OCI-LY3 (cell line): Measurements from ENCODE around the gene ATXN7.

ENCODE experiments used
- H2AFZ ChIP-seq: fragments of 200-600, 300-600 bp; shearing (Covaris generic); 2 replicates; pipeline ENCODE4 v1.6.0; 2014; ENCODE audit warnings: antibody characterized with exemption, low read depth, low read length
- H3K27ac ChIP-seq: fragments of 200-600, 300-600 bp; sonication (generic); 2 replicates; pipeline ENCODE4 v1.5.1; 2014; ENCODE audit warnings: mild to moderate bottlenecking, low read length, moderate library complexity, mixed read lengths
- H3K27me3 ChIP-seq: fragments of 200-600, 300-600 bp; sonication (generic); 2 replicates; pipeline ENCODE4 v1.6.1; 2014; ENCODE audit warnings: low read depth, low read length, mixed read lengths
- H3K36me3 ChIP-seq: fragments of 200-600, 300-600 bp; sonication (generic); replicated peaks from 2 replicates; pipeline ENCODE3; 2014; ENCODE audit warnings: low read depth, low read length, mixed read lengths
- H3K4me1 ChIP-seq: fragments of 300-600, 200-600 bp; sonication (generic); 2 replicates; pipeline ENCODE4 v1.6.1; 2014; ENCODE audit warnings: low read length, mixed read lengths
- H3K4me2 ChIP-seq: fragments of 200-600, 300-600 bp; sonication (generic); 2 replicates; pipeline ENCODE4 v1.6.1; 2014; ENCODE audit warnings: low read length, mixed read lengths
- H3K4me3 ChIP-seq: fragments of 300-600, 200-600 bp; sonication (generic); 2 replicates; pipeline ENCODE4 v1.5.1; 2014; ENCODE audit warnings: antibody characterized with exemption, mild to moderate bottlenecking, low read length, moderate library complexity
- H3K79me2 ChIP-seq: fragments of 300-600, 200-600 bp; shearing (Covaris generic); 2 replicates; pipeline ENCODE4 v1.6.1; 2014; ENCODE audit warnings: mild to moderate bottlenecking, low read length, mixed read lengths
- H3K9ac ChIP-seq: fragments of 300-600, 200-600 bp; shearing (Covaris generic); 2 replicates; pipeline ENCODE4 v1.6.0; 2014; ENCODE audit warnings: mild to moderate bottlenecking, low read length, moderate library complexity
- H3K9me3 ChIP-seq: fragments of 200-600, 300-600 bp; shearing (Covaris generic); 2 replicates; pipeline ENCODE4 v1.6.1; 2014; ENCODE audit warnings: low read length, mixed read lengths; ENCODE audit not compliant: insufficient read depth
- H4K20me1 ChIP-seq: fragments of 200-600, 300-600 bp; sonication (generic); 2 replicates; pipeline ENCODE4 v1.6.1; 2016; ENCODE audit warnings: low read length, mixed read lengths; ENCODE audit not compliant: insufficient read depth
- EZH2phosphoT487 ChIP-seq: fragments of 200-600 bp; shearing (Covaris generic); IDR thresholded peaks from 2 replicates; pipeline ENCODE4 v1.6.1; 2018; ENCODE audit warnings: antibody characterized with exemption, mixed run types, low read depth
- TF ChIP-seq, protein P1 (sequence below): fragments of 200-600, 300-600 bp; sonication (generic); IDR thresholded peaks from 2 replicates; pipeline ENCODE4 v1.5.1; 2014; ENCODE audit warnings: antibody characterized with exemption, low read length, low read depth

ATXN7 gene, protein sequence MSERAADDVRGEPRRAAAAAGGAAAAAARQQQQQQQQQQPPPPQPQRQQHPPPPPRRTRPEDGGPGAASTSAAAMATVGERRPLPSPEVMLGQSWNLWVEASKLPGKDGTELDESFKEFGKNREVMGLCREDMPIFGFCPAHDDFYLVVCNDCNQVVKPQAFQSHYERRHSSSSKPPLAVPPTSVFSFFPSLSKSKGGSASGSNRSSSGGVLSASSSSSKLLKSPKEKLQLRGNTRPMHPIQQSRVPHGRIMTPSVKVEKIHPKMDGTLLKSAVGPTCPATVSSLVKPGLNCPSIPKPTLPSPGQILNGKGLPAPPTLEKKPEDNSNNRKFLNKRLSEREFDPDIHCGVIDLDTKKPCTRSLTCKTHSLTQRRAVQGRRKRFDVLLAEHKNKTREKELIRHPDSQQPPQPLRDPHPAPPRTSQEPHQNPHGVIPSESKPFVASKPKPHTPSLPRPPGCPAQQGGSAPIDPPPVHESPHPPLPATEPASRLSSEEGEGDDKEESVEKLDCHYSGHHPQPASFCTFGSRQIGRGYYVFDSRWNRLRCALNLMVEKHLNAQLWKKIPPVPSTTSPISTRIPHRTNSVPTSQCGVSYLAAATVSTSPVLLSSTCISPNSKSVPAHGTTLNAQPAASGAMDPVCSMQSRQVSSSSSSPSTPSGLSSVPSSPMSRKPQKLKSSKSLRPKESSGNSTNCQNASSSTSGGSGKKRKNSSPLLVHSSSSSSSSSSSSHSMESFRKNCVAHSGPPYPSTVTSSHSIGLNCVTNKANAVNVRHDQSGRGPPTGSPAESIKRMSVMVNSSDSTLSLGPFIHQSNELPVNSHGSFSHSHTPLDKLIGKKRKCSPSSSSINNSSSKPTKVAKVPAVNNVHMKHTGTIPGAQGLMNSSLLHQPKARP

DNA sequence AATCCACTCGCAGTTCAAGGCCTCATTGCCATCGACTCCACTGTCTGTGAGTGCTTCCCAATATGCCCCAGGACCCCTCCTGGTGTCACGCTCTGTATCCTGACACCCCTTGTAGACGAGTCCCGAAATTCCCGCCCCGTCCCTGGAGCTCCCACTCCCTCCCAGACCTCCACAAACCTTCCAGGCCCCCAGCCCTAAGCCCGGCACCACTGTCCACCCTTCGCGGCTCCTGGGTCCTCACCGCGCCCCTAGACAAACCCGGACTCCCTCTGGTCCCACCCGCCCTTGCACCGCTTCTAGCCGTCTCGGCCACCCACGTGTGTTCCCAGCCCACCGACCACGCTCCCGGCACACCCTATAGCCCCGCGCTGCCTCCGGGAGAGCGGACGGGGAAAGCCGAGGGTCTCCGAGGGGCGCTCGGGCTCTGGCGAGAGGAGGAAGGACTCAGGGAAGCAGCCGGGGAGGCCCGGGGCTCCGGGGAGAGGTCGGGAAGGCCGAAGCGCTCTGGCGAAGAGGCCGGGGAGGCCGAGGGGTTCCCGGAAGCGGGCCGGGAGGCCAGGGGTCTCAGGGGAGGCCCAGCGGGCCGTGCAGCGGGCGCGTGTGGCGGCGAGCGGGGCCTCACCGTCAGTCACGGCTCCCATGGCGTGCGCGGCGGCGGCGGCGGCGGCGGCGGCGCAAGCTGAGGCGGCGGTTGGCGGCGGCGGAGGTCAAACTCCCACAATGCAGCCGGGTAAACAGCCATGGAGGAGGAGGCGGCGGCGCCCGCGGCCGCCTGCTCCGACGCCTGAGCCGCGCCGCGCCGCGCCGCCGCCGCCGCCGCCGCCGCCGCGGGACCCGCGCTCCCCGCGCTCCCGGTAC lies at the start of gene ATXN7, which contains the start of gene THOC7:
Gene ATXN7 (plus strand): TSS at position 718 of the 858 bp plus-strand sequence. CDS start 48,732 bp downstream, outside the sequence.
Gene THOC7 (minus strand): TSS at position 656 of the 858 bp plus-strand sequence. CDS start 15 bp downstream, at position 641.
- H4K20me1 ChIP-seq: peaks cover 10% of the 10 kb centered on the region
- peak within 1 kb of the TSS; percentile 71 for H3K27ac ChIP-seq
- peak within 1 kb of the TSS; percentile 97 for H3K4me2 ChIP-seq
- H3K9ac ChIP-seq: peak within 1 kb of the TSS; percentile 99
- peak within 1 kb of the TSS; percentile 93 for H2AFZ ChIP-seq
- H3K79me2 ChIP-seq: peaks cover 97% of the 10 kb centered on the region
- TF ChIP-seq, protein P1, sequence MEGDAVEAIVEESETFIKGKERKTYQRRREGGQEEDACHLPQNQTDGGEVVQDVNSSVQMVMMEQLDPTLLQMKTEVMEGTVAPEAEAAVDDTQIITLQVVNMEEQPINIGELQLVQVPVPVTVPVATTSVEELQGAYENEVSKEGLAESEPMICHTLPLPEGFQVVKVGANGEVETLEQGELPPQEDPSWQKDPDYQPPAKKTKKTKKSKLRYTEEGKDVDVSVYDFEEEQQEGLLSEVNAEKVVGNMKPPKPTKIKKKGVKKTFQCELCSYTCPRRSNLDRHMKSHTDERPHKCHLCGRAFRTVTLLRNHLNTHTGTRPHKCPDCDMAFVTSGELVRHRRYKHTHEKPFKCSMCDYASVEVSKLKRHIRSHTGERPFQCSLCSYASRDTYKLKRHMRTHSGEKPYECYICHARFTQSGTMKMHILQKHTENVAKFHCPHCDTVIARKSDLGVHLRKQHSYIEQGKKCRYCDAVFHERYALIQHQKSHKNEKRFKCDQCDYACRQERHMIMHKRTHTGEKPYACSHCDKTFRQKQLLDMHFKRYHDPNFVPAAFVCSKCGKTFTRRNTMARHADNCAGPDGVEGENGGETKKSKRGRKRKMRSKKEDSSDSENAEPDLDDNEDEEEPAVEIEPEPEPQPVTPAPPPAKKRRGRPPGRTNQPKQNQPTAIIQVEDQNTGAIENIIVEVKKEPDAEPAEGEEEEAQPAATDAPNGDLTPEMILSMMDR: no peak
- no peak for TF ChIP-seq EZH2phosphoT487
- no peaks in the 10 kb centered on the region for H3K27me3 ChIP-seq
- peak within 1 kb of the TSS; percentile 99 for H3K4me3 ChIP-seq
- H3K36me3 ChIP-seq: peaks cover 11% of the 10 kb centered on the region
- no peaks in the 10 kb centered on the region for H3K9me3 ChIP-seq
- peaks cover 20% of the 10 kb centered on the region for H3K4me1 ChIP-seq

DNA sequence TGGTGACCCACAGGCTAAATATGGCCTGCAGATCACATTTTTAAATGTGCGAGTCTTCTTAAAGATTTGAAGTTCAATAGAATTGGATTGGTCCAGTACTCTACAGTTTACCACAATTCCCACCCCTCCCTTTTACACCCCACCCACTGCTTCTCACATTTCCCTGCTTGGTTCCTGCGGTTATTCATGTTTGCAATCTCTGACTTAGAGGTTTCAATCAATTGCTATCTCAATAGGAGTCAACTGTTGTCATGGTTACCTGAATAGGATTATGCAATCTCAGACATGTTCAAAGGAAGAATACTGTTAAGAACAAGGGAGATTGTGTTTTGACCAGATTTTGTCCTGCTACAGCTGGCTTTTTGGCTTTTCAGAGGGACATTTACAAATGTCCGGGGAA lies 49.4 kb upstream of the ATXN7 start:
- Histone ChIP-seq H4K20me1 (no peaks in the 10 kb centered on the region), H3K9ac (no peak overlapping the region), H3K9me3 (no peaks in the 10 kb centered on the region), H3K36me3 (peaks cover 5% of the 10 kb centered on the region), H3K4me3 (no peak overlapping the region), H3K4me2 (no peak overlapping the region), H3K27me3 (no peaks in the 10 kb centered on the region), H3K27ac (no peak overlapping the region), H3K4me1 (no peaks in the 10 kb centered on the region), H2AFZ (no peak overlapping the region), H3K79me2 (no peaks in the 10 kb centered on the region)
- TF ChIP-seq, protein P1: no peak
- TF ChIP-seq EZH2phosphoT487: no peak

DNA sequence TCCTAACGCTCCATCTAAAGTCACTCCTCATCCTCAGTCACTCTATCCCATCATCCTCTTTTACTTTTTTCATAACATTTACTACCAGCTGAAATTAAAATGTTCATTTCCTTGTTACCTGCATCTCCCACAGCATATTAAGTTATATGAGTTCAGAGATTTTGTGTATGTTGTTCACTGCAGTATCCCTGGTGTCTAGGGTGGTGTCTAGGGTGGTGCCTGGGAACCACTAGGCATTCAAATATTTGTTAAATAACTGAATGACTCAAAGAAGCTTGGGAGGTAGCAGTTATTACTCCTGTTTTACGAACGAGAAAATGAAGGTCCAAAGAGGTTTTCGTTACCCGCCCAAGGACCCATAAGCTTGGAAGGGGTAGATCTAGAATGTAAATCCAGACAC lies 46.4 kb upstream of the ATXN7 start:
- Histone ChIP-seq H3K9me3 (no peaks in the 10 kb centered on the region), H3K36me3 (peaks cover 5% of the 10 kb centered on the region), H3K9ac (no peak overlapping the region), H2AFZ (no peak overlapping the region), H3K27ac (no peak overlapping the region), H3K27me3 (no peaks in the 10 kb centered on the region), H4K20me1 (no peaks in the 10 kb centered on the region), H3K4me2 (no peak overlapping the region), H3K4me1 (no peaks in the 10 kb centered on the region), H3K4me3 (no peak overlapping the region), H3K79me2 (no peaks in the 10 kb centered on the region)
- TF ChIP-seq, protein P1: no peak
- TF ChIP-seq EZH2phosphoT487: no peak
